ENCODE results near the gene ASAP3.

Gene ASAP3

GRCh38 chr1:23419180-23419579 lies 64.8 kb downstream of the ASAP3 start:
- DNase-seq (ENCODE audit: low spot score in 2 of 2) (no peak), ATAC-seq (replicated peaks; ENCODE audit: extremely low read depth, poor library complexity, severe bottlenecking) (no peak)
- H3K4me3 Mint-ChIP-seq: no peak overlapping the region
- no peaks in the 10 kb centered on the region for H3K36me3 Mint-ChIP-seq (ENCODE audit: insufficient read depth)
- peaks cover 22% of the 10 kb centered on the region for H3K4me1 Mint-ChIP-seq
- peaks cover 15% of the 10 kb centered on the region for H3K27me3 Mint-ChIP-seq
- H3K27ac Mint-ChIP-seq (ENCODE audit: low read depth): no peak overlapping the region
- H3K9me3 Mint-ChIP-seq: no peaks in the 10 kb centered on the region

DNA sequence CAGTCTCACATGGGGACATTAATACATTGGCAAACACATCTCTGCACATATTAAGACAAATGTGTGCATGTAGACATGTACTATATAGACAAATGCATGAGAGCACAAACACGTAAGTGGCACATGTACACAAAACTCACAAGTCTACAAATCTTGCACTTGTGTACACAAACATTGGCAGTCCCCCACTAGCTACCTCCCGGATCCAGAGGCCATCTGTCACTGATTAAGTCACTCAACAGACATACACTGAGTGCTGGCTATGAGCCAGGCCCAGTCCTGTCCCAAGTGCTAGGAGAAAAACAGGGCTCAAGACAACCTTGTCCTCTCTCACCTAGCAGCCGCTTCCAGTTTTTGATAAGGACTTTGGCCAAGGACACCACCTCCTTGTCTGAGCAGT lies 66.4 kb downstream of the ASAP3 start:
- no peaks in the 10 kb centered on the region for H3K36me3 Mint-ChIP-seq (ENCODE audit: insufficient read depth)
- H3K9me3 Mint-ChIP-seq: no peaks in the 10 kb centered on the region
- no peak overlapping the region for H3K4me3 Mint-ChIP-seq
- H3K27me3 Mint-ChIP-seq: no peaks in the 10 kb centered on the region
- no peak overlapping the region for H3K27ac Mint-ChIP-seq (ENCODE audit: low read depth)
- DNase-seq (ENCODE audit: low spot score in 2 of 2): no peak
- ATAC-seq (replicated peaks; ENCODE audit: extremely low read depth, poor library complexity, severe bottlenecking): no peak
- H3K4me1 Mint-ChIP-seq: peaks cover 9% of the 10 kb centered on the region

- H3K36me3 Mint-ChIP-seq (ENCODE audit: insufficient read depth): no peaks in the 10 kb centered on the region
- no peak for DNase-seq (ENCODE audit: low spot score in 2 of 2)
- no peaks in the 10 kb centered on the region for H3K9me3 Mint-ChIP-seq
- ATAC-seq (replicated peaks; ENCODE audit: extremely low read depth, poor library complexity, severe bottlenecking): no peak
- no peak overlapping the region for H3K4me3 Mint-ChIP-seq
- no peaks in the 10 kb centered on the region for H3K27me3 Mint-ChIP-seq
- no peak overlapping the region for H3K27ac Mint-ChIP-seq (ENCODE audit: low read depth)
- peaks cover 3% of the 10 kb centered on the region for H3K4me1 Mint-ChIP-seq
Observed at GRCh38 chr1:23416964-23417363, 67.0 kb downstream of the ASAP3 start.

DNA sequence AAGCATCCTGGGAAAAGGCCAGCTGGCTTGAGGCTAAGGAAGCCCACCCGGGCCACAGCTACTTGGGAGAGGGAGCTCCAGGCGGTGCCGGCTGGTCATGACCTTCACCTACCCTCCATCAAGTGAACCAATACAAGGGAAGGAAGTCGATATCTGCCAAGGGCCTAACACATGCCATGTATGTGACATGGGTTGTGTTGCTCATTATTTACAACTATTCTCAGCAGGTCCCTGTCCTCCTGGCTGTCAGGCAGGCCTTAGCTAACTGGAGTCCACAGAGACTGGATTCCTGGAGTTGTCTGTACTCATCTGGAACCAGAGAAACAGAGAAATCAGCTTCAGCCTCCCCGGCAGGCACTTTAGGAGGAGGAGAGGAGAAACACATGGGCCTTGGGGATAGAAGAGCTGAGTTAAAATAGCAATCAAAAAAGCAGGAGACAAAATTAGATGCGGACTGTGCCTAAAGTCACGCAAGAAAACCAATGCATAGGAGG lies 75.1 kb downstream of the ASAP3 start:
- peaks cover 7% of the 10 kb centered on the region for H3K4me1 Mint-ChIP-seq
- H3K27ac Mint-ChIP-seq (ENCODE audit: low read depth): no peak overlapping the region
- H3K27me3 Mint-ChIP-seq: no peaks in the 10 kb centered on the region
- no peaks in the 10 kb centered on the region for H3K36me3 Mint-ChIP-seq (ENCODE audit: insufficient read depth)
- H3K4me3 Mint-ChIP-seq: no peak overlapping the region
- H3K9me3 Mint-ChIP-seq: no peaks in the 10 kb centered on the region
- DNase-seq (ENCODE audit: low spot score in 2 of 2) (no peak), ATAC-seq (replicated peaks; ENCODE audit: extremely low read depth, poor library complexity, severe bottlenecking) (no peak)

GRCh38 chr1:23407016-23407630 lies 76.9 kb downstream of the ASAP3 start:
- DNase-seq (ENCODE audit: low spot score in 2 of 2): no peak
- Mint-ChIP-seq H3K27me3 (no peaks in the 10 kb centered on the region), H3K4me3 (no peak overlapping the region), H3K9me3 (no peaks in the 10 kb centered on the region), H3K36me3 (ENCODE audit: insufficient read depth) (no peaks in the 10 kb centered on the region), H3K27ac (ENCODE audit: low read depth) (no peak overlapping the region), H3K4me1 (peaks cover 7% of the 10 kb centered on the region)
- ATAC-seq (replicated peaks; ENCODE audit: extremely low read depth, poor library complexity, severe bottlenecking): no peak

GRCh38 chr1:23405946-23406345 lies 78.0 kb downstream of the ASAP3 start:
- Mint-ChIP-seq H3K36me3 (ENCODE audit: insufficient read depth) (no peaks in the 10 kb centered on the region), H3K27me3 (no peaks in the 10 kb centered on the region), H3K4me1 (peaks cover 7% of the 10 kb centered on the region), H3K9me3 (no peaks in the 10 kb centered on the region), H3K4me3 (no peak overlapping the region), H3K27ac (ENCODE audit: low read depth) (no peak overlapping the region)
- DNase-seq (ENCODE audit: low spot score in 2 of 2): no peak
- no peak for ATAC-seq (replicated peaks; ENCODE audit: extremely low read depth, poor library complexity, severe bottlenecking)

DNA sequence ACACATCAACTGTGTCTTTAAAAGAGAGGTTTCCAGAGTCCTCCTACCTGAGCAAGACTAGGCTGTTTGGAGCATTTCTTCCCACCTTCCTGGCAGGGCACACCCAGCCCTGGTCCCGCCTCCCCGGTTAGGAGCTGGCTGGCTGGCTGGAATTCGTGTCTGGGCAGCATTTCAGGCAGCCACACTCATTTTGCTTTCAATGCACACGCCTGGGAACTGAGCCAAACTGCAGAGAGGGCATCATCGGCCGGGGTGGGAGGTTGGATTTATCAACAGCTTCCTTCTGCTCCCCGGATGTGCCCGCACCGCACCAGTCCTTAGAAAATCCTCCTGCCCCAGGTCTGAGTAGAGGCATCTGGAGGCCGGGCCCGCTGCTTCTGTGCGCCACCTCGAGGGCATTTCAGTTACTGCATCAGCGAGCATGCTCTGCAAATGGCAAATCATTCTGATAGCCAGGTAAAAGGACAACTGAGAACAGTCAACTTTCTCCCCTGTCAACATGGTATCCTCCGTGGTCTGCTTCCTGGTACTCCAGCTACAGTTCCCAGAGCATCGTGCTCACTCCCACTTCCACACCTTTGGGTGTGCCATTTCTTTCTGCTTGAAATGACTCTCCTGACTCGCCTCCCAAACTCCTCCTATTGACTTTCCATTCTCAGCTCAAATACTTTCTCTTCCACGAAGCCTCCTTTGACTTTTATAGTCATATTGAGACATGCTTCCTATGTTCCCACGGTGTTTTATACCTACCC lies 80.1 kb downstream of the ASAP3 start:
- no peaks in the 10 kb centered on the region for H3K36me3 Mint-ChIP-seq (ENCODE audit: insufficient read depth)
- no peak overlapping the region for H3K4me3 Mint-ChIP-seq
- no peaks in the 10 kb centered on the region for H3K9me3 Mint-ChIP-seq
- H3K27me3 Mint-ChIP-seq: no peaks in the 10 kb centered on the region
- DNase-seq (ENCODE audit: low spot score in 2 of 2): peak; percentile 65 to 82
- H3K4me1 Mint-ChIP-seq: peaks cover 7% of the 10 kb centered on the region
- no peak overlapping the region for H3K27ac Mint-ChIP-seq (ENCODE audit: low read depth)
- ATAC-seq (replicated peaks; ENCODE audit: extremely low read depth, poor library complexity, severe bottlenecking): peak; percentile 83

DNA sequence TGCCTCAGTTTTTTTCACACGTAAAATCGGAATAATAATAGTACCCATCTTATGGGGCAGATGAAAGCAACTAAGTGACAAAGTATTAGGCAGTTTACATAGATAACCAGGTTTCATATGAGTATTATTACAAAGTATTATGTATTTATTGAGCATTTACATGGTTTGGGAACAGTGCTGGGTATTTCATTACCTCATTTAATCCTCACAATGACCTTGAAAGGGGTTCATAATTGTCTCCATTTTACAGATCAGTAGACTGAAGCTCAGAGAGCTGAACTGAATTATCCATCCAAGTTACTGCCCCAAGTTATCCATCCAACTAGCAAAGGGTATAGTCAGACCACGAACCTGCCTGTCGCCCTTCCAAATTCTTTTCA lies 80.6 kb downstream of the ASAP3 start:
- no peak for DNase-seq (ENCODE audit: low spot score in 2 of 2)
- no peak for ATAC-seq (replicated peaks; ENCODE audit: extremely low read depth, poor library complexity, severe bottlenecking)
- Mint-ChIP-seq H3K4me3 (no peak overlapping the region), H3K27ac (ENCODE audit: low read depth) (no peak overlapping the region), H3K9me3 (no peaks in the 10 kb centered on the region), H3K27me3 (no peaks in the 10 kb centered on the region), H3K4me1 (peaks cover 7% of the 10 kb centered on the region), H3K36me3 (ENCODE audit: insufficient read depth) (no peaks in the 10 kb centered on the region)

DNA sequence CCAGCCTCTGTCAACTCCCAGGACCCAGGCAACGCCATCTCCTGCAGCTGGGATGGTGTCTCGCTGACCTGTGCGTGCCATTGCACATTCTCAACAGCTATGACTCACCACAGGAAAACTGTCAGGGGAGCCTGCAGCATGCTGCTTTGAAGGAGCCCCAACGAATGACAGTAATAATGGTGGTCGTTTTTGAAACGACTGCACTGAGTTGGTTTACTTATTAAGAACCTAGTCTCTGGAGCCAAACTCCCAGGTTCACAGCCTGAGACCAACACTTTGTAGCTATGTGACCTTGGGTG lies 81.0 kb downstream of the ASAP3 start:
- H3K9me3 Mint-ChIP-seq: no peaks in the 10 kb centered on the region
- H3K4me1 Mint-ChIP-seq: peaks cover 7% of the 10 kb centered on the region
- H3K4me3 Mint-ChIP-seq: no peak overlapping the region
- no peak for ATAC-seq (replicated peaks; ENCODE audit: extremely low read depth, poor library complexity, severe bottlenecking)
- DNase-seq (ENCODE audit: low spot score in 2 of 2): no peak
- no peak overlapping the region for H3K27ac Mint-ChIP-seq (ENCODE audit: low read depth)
- H3K27me3 Mint-ChIP-seq: no peaks in the 10 kb centered on the region
- no peaks in the 10 kb centered on the region for H3K36me3 Mint-ChIP-seq (ENCODE audit: insufficient read depth)

DNA sequence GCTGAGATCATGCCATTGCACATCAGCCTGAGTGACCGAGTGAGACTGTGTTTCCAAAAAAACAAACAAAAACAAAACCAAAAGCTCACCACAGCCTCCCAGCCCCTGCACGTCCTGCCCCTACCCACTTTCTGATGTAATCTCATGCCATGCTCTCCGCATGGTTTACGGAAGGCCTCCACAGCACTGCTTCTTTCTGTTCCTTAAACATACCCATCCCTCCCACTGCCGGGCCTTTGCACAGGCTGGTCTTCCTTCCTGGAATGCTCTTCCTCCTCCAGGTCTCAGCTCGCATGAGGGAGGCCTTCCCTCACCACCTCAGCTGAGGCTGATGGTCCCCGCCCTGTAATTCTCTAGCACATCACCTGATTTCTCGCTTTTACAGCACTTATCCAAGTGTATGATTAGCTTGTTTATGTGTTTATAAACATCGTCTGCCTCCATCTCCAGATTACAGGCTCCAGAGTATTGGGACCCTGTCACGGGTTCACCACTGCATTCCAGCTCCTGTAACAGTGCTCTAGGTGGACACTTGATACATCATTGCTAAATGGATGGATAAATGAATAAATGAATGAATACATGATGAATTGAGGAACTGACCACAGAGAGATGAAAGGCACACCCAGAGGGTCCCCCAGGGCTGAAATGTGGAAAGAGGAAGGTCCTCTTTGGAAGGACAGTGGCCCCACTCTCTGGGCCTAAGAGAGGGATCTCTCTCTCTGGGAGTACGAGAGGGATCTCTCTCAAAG lies 81.5 kb downstream of the ASAP3 start:
- H3K9me3 Mint-ChIP-seq: no peaks in the 10 kb centered on the region
- H3K36me3 Mint-ChIP-seq (ENCODE audit: insufficient read depth): no peaks in the 10 kb centered on the region
- DNase-seq (ENCODE audit: low spot score in 2 of 2): no peak
- H3K27me3 Mint-ChIP-seq: no peaks in the 10 kb centered on the region
- H3K4me3 Mint-ChIP-seq: no peak overlapping the region
- H3K4me1 Mint-ChIP-seq: peaks cover 7% of the 10 kb centered on the region
- no peak overlapping the region for H3K27ac Mint-ChIP-seq (ENCODE audit: low read depth)
- no peak for ATAC-seq (replicated peaks; ENCODE audit: extremely low read depth, poor library complexity, severe bottlenecking)

- Mint-ChIP-seq H3K27ac (ENCODE audit: low read depth) (no peak overlapping the region), H3K9me3 (no peaks in the 10 kb centered on the region), H3K4me1 (peaks cover 7% of the 10 kb centered on the region), H3K36me3 (ENCODE audit: insufficient read depth) (no peaks in the 10 kb centered on the region), H3K27me3 (no peaks in the 10 kb centered on the region), H3K4me3 (no peak overlapping the region)
- no peak for DNase-seq (ENCODE audit: low spot score in 2 of 2)
- ATAC-seq (replicated peaks; ENCODE audit: extremely low read depth, poor library complexity, severe bottlenecking): no peak
Observed at GRCh38 chr1:23401313-23401712, 82.7 kb downstream of the ASAP3 start.

- Mint-ChIP-seq H3K9me3 (no peaks in the 10 kb centered on the region), H3K4me1 (peaks cover 7% of the 10 kb centered on the region), H3K27me3 (no peaks in the 10 kb centered on the region), H3K4me3 (no peak overlapping the region), H3K27ac (ENCODE audit: low read depth) (no peak overlapping the region), H3K36me3 (ENCODE audit: insufficient read depth) (no peaks in the 10 kb centered on the region)
- DNase-seq (ENCODE audit: low spot score in 2 of 2) (no peak), ATAC-seq (replicated peaks; ENCODE audit: extremely low read depth, poor library complexity, severe bottlenecking) (no peak)
Observed at GRCh38 chr1:23400324-23401114, 83.5 kb downstream of the ASAP3 start.

Data from central memory CD8-positive, alpha-beta T cell (primary cell).